ENCODE data around the gene PRR33.
"Not testable (repeated sequence)": the region's sequence is repeated elsewhere in the genome, so short reads cannot be mapped to it uniquely, and the experiment has no call there.

PRR33 gene

DNA sequence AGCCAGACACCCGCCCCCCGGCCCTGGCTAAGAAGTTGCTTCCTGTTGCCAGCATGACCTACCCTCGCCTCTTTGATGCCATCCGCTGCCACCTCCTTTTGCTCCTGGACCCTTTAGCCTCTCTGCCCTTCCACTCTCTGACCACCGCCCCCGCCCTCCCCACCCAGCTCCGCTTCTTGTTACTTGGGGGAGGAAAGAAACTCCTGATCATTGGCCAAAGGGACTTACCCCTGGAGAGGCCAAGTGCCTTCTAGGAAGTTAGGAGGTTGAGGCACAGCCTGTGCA is at the start of gene PRR33:
Gene PRR33, minus strand, starts transcription at position 65 of the 285 bp plus-strand sequence. CDS start 1,311 bp downstream, outside the sequence.
- no peak for DNase-seq (ENCODE audit: low read depth)
- TF ChIP-seq, protein P1, sequence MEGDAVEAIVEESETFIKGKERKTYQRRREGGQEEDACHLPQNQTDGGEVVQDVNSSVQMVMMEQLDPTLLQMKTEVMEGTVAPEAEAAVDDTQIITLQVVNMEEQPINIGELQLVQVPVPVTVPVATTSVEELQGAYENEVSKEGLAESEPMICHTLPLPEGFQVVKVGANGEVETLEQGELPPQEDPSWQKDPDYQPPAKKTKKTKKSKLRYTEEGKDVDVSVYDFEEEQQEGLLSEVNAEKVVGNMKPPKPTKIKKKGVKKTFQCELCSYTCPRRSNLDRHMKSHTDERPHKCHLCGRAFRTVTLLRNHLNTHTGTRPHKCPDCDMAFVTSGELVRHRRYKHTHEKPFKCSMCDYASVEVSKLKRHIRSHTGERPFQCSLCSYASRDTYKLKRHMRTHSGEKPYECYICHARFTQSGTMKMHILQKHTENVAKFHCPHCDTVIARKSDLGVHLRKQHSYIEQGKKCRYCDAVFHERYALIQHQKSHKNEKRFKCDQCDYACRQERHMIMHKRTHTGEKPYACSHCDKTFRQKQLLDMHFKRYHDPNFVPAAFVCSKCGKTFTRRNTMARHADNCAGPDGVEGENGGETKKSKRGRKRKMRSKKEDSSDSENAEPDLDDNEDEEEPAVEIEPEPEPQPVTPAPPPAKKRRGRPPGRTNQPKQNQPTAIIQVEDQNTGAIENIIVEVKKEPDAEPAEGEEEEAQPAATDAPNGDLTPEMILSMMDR (IDR thresholded peaks at IDR 0.05; ENCODE audit: insufficient read depth, low read depth, low read length, missing control alignments) = no peak
- H3K4me3 ChIP-seq (ENCODE audit: low read depth, low read length) = no peak within 1 kb of the TSS

DNA sequence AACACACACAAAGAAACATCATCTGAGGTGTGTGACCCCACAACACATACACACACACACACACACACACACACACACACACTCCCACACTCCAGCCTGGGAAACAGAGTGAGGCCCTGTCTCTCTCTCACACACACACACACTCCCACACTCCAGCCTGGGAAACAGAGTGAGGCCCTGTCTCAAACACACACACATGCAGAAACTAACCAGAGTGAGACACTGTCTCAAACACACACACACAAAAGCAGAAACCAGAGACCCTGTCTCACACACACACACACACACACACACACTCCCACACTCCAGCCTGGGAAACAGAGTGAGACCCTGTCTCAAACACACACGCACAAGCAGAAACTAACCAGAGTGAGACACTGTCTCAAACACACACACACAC is 48.1 kb upstream of the PRR33 start:
- not testable (repeated sequence) for H3K4me3 ChIP-seq (ENCODE audit: low read depth, low read length)
- peak; percentile 33 for DNase-seq (ENCODE audit: low read depth)

DNA sequence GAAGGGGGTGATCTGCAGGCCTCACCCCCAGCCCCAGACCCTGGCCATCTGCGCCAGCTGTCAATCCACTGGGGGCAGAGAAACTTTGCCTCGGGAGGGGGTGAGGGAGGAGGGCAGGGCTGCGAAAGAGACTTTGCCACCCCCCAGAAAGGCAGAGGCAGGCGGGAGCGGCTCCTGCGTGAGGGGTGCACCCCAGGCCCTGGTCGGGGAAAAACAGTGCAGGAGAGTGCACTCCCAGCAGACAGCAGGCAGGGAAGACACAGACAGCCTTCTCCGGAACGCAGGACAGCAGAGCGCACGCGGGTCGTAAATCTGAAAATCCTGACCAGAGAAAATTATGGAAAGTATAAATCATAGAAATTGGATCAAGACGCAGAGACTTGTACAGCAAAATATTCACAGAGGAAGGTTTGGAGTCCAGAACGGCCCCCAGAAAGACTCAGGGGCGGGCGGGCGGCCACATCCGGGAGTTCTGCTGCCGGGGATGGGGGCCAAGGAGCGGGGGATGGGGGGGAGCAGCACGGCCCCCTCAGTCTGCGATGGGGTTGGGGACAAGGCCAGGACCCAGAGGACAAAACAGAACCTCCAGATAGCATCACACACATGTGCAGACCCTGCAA is 47.4 kb upstream of the PRR33 start:
- DNase-seq (ENCODE audit: low read depth) = no peak
- H3K4me3 ChIP-seq (ENCODE audit: low read depth, low read length) = no peak overlapping the region
- TF ChIP-seq, protein P1 (IDR thresholded peaks at IDR 0.05; ENCODE audit: insufficient read depth, low read depth, low read length, missing control alignments) = no peak

DNA sequence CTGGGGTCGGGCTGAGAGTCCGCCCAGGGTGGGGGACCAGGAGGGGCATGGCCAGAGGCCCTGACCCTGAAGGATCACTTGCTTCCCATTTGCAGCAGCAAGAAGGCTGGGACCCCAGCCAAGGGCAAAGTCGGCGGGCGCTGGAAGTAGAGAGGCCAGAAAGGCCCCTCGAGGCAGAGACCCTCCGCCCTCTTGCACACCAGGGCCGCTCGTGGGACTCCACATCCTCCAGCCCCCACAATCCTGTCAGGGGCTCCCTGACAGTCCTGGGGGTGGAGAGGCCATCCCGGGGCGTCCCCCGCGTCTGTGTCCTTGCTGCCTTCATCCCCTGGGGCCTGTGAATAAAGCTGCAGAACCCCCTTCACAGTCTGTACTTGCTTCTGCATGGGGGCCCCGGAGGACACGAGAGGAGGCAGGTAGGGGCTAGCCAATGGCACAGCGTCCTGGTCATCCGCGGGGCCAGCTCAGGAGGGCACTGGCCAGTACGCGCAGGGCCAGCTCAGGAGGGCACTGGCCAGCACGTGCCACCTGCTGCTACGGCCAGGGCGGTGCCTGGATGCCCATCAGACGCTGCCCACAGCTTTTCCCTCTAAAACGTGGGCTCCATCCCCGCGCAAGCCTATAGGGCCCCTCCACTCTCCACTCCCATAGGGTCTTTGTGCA is 46.8 kb upstream of the PRR33 start:
- DNase-seq (ENCODE audit: low read depth) = no peak
- TF ChIP-seq, protein P1 (IDR thresholded peaks at IDR 0.05; ENCODE audit: insufficient read depth, low read depth, low read length, missing control alignments) = no peak
- no peak overlapping the region for H3K4me3 ChIP-seq (ENCODE audit: low read depth, low read length)

DNA sequence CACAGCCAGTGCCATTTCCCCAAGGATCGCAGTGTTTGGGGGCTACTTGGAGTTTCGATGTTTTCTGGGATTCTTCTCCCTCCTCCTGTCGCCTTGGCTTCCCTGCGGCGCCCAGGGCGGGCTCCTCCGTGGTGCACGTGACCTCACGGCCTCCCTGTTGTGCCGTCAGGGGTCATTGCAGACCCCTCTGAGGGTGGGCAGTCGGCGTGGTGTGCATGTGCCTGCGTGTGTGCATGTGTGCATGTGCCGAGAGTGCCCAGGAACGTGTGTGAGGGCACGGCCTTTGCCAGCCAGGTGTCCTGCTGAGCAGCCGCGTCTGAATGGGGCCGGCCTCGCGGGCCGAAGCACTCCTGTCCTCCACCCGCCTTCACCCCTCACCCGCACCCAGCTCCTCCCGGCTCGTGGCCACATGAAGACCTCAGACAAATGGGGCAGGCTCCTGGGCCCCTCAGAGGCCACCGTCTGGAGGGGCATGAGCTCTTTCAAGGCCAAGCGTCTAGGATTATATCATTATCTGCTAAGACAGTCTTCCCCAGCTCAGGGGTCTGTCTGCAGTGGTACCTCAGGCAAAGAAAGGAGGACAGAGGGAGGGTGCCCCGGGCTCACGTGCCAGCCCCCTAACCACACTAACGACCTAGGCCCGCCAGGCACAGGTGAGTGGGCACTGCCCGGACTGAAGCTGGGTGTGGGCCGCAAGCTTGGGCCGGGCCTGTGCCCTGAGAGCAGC is 46.1 kb upstream of the PRR33 start:
- no peak overlapping the region for H3K4me3 ChIP-seq (ENCODE audit: low read depth, low read length)
- TF ChIP-seq, protein P1 (IDR thresholded peaks at IDR 0.05; ENCODE audit: insufficient read depth, low read depth, low read length, missing control alignments) = no peak
- no peak for DNase-seq (ENCODE audit: low read depth)

DNA sequence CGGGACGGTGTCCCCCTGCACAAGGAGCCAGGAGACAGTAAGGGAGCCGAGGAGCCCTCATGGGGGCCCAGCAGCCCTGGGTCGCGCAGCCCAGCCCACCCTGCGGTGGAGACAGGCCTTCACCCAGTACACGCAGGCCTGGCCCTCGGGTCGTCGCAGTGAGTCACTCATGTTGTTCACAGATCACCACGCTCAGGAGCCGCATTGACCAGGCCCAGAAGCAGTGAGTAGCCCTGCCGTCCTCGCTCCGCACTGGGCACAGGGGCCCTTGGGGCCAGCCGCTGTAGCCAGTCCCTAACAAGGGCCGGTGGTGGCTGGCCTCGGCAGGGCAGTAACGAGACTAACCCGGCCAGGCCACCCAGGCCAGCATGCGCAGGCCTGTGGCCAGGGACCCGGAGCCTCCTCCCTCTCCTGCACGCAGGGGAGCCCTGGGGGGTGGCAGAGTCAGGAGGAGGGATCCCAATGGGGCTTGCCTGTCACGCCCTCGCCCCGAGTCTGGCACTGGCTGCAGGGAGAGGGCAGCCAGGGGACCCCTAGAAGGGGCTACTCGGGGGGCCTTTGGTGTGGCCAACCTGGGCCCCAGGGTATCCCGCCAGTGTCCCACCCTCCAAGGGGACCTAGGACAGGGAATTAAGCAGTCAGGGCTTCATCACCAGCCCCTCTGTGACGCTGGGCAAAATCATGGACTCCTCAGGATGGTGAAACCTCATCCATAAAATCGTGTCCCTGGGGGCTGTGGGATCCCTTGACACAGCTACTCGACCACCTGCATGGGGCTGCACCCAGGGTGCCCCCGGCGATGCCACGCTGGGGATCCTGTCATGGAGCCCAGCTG is 45.3 kb upstream of the PRR33 start:
- no peak for DNase-seq (ENCODE audit: low read depth)
- no peak overlapping the region for H3K4me3 ChIP-seq (ENCODE audit: low read depth, low read length)
- TF ChIP-seq, protein P1 (IDR thresholded peaks at IDR 0.05; ENCODE audit: insufficient read depth, low read depth, low read length, missing control alignments) = no peak
